OCI-LY3 (cell line): ENCODE data around the gene HLF.

ENCODE experiments used
- EZH2phosphoT487 ChIP-seq: fragments of 200-600 bp; shearing (Covaris generic); IDR thresholded peaks from 2 replicates; pipeline ENCODE4 v1.6.1; 2018; ENCODE audit warnings: antibody characterized with exemption, mixed run types, low read depth
- TF ChIP-seq, protein P1 (sequence below): fragments of 200-600, 300-600 bp; sonication (generic); IDR thresholded peaks from 2 replicates; pipeline ENCODE4 v1.5.1; 2014; ENCODE audit warnings: antibody characterized with exemption, low read length, low read depth

- TF ChIP-seq, protein P1, sequence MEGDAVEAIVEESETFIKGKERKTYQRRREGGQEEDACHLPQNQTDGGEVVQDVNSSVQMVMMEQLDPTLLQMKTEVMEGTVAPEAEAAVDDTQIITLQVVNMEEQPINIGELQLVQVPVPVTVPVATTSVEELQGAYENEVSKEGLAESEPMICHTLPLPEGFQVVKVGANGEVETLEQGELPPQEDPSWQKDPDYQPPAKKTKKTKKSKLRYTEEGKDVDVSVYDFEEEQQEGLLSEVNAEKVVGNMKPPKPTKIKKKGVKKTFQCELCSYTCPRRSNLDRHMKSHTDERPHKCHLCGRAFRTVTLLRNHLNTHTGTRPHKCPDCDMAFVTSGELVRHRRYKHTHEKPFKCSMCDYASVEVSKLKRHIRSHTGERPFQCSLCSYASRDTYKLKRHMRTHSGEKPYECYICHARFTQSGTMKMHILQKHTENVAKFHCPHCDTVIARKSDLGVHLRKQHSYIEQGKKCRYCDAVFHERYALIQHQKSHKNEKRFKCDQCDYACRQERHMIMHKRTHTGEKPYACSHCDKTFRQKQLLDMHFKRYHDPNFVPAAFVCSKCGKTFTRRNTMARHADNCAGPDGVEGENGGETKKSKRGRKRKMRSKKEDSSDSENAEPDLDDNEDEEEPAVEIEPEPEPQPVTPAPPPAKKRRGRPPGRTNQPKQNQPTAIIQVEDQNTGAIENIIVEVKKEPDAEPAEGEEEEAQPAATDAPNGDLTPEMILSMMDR: no peak
- TF ChIP-seq EZH2phosphoT487: no peak
Observed at GRCh38 chr17:55219459-55219858, 45.3 kb upstream of the HLF start.
